ENCODE data around the gene LRMDA. TPM values are rescaled to one million over a fixed set of nuclear protein-coding genes. Genes with fewer than 3 reads are reported as not detected.

LRMDA gene
- polyA plus RNA-seq, 1 donor (not counting 4 experiments of a cell fraction or from before 2014, with no cell fraction given): not detected

GRCh38 chr10:76514869-76515268 is 1083.4 kb downstream of the LRMDA start:
- no peaks in the 10 kb centered on the region for H3K27me3 ChIP-seq (ENCODE audit: control insufficient read depth, extremely low read depth, insufficient read depth, low read length)
- no peaks in the 10 kb centered on the region for H4K20me1 ChIP-seq (ENCODE audit: control insufficient read depth, extremely low read depth, insufficient read depth, low read length)
- H3K9me1 ChIP-seq (ENCODE audit: control insufficient read depth, extremely low read depth, insufficient read depth, low read length): no peaks in the 10 kb centered on the region
- no peak overlapping the region for H3K4me3 ChIP-seq (ENCODE audit: control insufficient read depth in 2 of 3, extremely low read depth in 1 of 3, insufficient read depth in 2 of 3, low read depth in 1 of 3, low read length in 3 of 3)
- no peaks in the 10 kb centered on the region for H3K4me1 ChIP-seq (ENCODE audit: control insufficient read depth, extremely low read depth, insufficient read depth, low read length)
- TF ChIP-seq EZH2 (IDR thresholded peaks at IDR 0.05; ENCODE audit: low read length): no peak
- TF ChIP-seq CTCF (optimal IDR thresholded peaks at IDR 0.05 in 1 of 3, IDR thresholded peaks at IDR 0.05 in 1 of 3, conservative IDR thresholded peaks at IDR 0.05 in 1 of 3; ENCODE audit: extremely low read depth in 1 of 3, insufficient read depth in 2 of 3, low read length in 3 of 3): no peak
- dilution Hi-C loops (cut with MboI; ENCODE audit: extremely low pct_ligation_motif_present, low sequenced_read_pairs): no loop called here
- no peak overlapping the region for H2AFZ ChIP-seq (ENCODE audit: control insufficient read depth, low read length)
- H3K79me2 ChIP-seq (ENCODE audit: control insufficient read depth, insufficient read depth, low read length): no peaks in the 10 kb centered on the region
- H3K9me3 ChIP-seq (ENCODE audit: control insufficient read depth, low read depth, low read length): no peaks in the 10 kb centered on the region
- DNase-seq (ENCODE audit: low read depth, low spot score) (no peak), FAIRE-seq (no peak)
- no peak overlapping the region for H3K27ac ChIP-seq (ENCODE audit: control insufficient read depth, insufficient read depth, low read length)
- H3K4me2 ChIP-seq (ENCODE audit: control insufficient read depth, extremely low read depth, insufficient read depth, low read depth, low read length): no peak overlapping the region
- H3K36me3 ChIP-seq (ENCODE audit: control insufficient read depth in 2 of 2, extremely low read depth in 1 of 2, insufficient read depth in 2 of 2, low read length in 2 of 2): no peaks in the 10 kb centered on the region
- no peak overlapping the region for H3K9ac ChIP-seq (ENCODE audit: control insufficient read depth, extremely low read depth, insufficient read depth, low read length)

GRCh38 chr10:76522547-76522946 is 1091.1 kb downstream of the LRMDA start:
- Histone ChIP-seq H3K9ac (ENCODE audit: control insufficient read depth, extremely low read depth, insufficient read depth, low read length) (no peak overlapping the region), H3K9me1 (ENCODE audit: control insufficient read depth, extremely low read depth, insufficient read depth, low read length) (no peaks in the 10 kb centered on the region), H2AFZ (ENCODE audit: control insufficient read depth, low read length) (no peak overlapping the region), H3K36me3 (ENCODE audit: control insufficient read depth in 2 of 2, extremely low read depth in 1 of 2, insufficient read depth in 2 of 2, low read length in 2 of 2) (no peaks in the 10 kb centered on the region), H3K9me3 (ENCODE audit: control insufficient read depth, low read depth, low read length) (no peaks in the 10 kb centered on the region), H4K20me1 (ENCODE audit: control insufficient read depth, extremely low read depth, insufficient read depth, low read length) (no peaks in the 10 kb centered on the region), H3K4me3 (ENCODE audit: control insufficient read depth in 2 of 3, extremely low read depth in 1 of 3, insufficient read depth in 2 of 3, low read depth in 1 of 3, low read length in 3 of 3) (no peak overlapping the region), H3K27me3 (ENCODE audit: control insufficient read depth, extremely low read depth, insufficient read depth, low read length) (no peaks in the 10 kb centered on the region), H3K27ac (ENCODE audit: control insufficient read depth, insufficient read depth, low read length) (no peak overlapping the region), H3K4me2 (ENCODE audit: control insufficient read depth, extremely low read depth, insufficient read depth, low read depth, low read length) (no peak overlapping the region), H3K79me2 (ENCODE audit: control insufficient read depth, insufficient read depth, low read length) (no peaks in the 10 kb centered on the region), H3K4me1 (ENCODE audit: control insufficient read depth, extremely low read depth, insufficient read depth, low read length) (no peaks in the 10 kb centered on the region)
- no peak for DNase-seq (ENCODE audit: low read depth, low spot score)
- no peak for TF ChIP-seq CTCF (optimal IDR thresholded peaks at IDR 0.05 in 1 of 3, IDR thresholded peaks at IDR 0.05 in 1 of 3, conservative IDR thresholded peaks at IDR 0.05 in 1 of 3; ENCODE audit: extremely low read depth in 1 of 3, insufficient read depth in 2 of 3, low read length in 3 of 3)
- TF ChIP-seq EZH2 (IDR thresholded peaks at IDR 0.05; ENCODE audit: low read length): no peak
- no peak for FAIRE-seq
- dilution Hi-C loops (cut with MboI; ENCODE audit: extremely low pct_ligation_motif_present, low sequenced_read_pairs): no loop called here

Measured in keratinocyte (primary cell).